ENCODE results near the gene STK17B. TPM values are rescaled to one million over a fixed set of nuclear protein-coding genes. Genes with fewer than 3 reads are reported as not detected.

The STK17B gene
- total RNA-seq, 1 donor from 2014 or later, result 15.7 TPM

- TF ChIP-seq CTCF (conservative IDR thresholded peaks at IDR 0.05; ENCODE audit: low read depth, low read length), result no peak
- no peak for DNase-seq (ENCODE audit: low read depth)
- no peak overlapping the region for H3K4me3 ChIP-seq (ENCODE audit: low read depth, low read length)
Measured at GRCh38 chr2:196160946-196161345, 10.4 kb downstream of the STK17B start.

- TF ChIP-seq CTCF (conservative IDR thresholded peaks at IDR 0.05; ENCODE audit: low read depth, low read length), result no peak
- H3K4me3 ChIP-seq (ENCODE audit: low read depth, low read length), result no peak overlapping the region
- peak; percentile 69 for DNase-seq (ENCODE audit: low read depth)
Measured at GRCh38 chr2:196160101-196160500, 11.3 kb downstream of the STK17B start.

- no peak for TF ChIP-seq CTCF (conservative IDR thresholded peaks at IDR 0.05; ENCODE audit: low read depth, low read length)
- H3K4me3 ChIP-seq (ENCODE audit: low read depth, low read length), result no peak overlapping the region
- no peak for DNase-seq (ENCODE audit: low read depth)
Measured at GRCh38 chr2:196159221-196159892, 12.0 kb downstream of the STK17B start.

GRCh38 chr2:196155575-196155974 lies 15.8 kb downstream of the STK17B start:
- TF ChIP-seq CTCF (conservative IDR thresholded peaks at IDR 0.05; ENCODE audit: low read depth, low read length), result no peak
- DNase-seq (ENCODE audit: low read depth), result no peak
- no peak overlapping the region for H3K4me3 ChIP-seq (ENCODE audit: low read depth, low read length)

DNA sequence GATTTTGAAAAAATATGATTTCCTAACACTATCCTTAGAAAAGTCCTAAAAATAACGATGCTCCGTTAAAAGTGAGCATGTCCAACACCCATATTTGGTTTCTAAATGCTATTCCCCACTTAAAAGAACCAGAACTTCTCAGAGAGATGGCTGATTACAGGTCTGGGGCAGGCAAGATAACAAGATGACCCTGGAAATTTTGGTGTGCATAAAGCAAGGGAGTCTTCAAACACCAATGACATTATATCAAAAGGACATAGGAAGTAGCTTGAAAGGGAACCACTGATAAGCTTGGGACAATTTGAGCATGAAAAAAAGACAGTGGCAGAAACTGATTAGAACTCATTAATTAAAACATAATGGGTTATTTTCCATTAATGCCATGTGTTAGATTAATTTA lies 17.9 kb downstream of the STK17B start:
- DNase-seq (ENCODE audit: low read depth), result no peak
- H3K4me3 ChIP-seq (ENCODE audit: low read depth, low read length), result no peak overlapping the region
- no peak for TF ChIP-seq CTCF (conservative IDR thresholded peaks at IDR 0.05; ENCODE audit: low read depth, low read length)

GRCh38 chr2:196149948-196150347 lies 21.4 kb downstream of the STK17B start:
- no peak for DNase-seq (ENCODE audit: low read depth)
- no peak overlapping the region for H3K4me3 ChIP-seq (ENCODE audit: low read depth, low read length)
- TF ChIP-seq CTCF (conservative IDR thresholded peaks at IDR 0.05; ENCODE audit: low read depth, low read length), result no peak

DNA sequence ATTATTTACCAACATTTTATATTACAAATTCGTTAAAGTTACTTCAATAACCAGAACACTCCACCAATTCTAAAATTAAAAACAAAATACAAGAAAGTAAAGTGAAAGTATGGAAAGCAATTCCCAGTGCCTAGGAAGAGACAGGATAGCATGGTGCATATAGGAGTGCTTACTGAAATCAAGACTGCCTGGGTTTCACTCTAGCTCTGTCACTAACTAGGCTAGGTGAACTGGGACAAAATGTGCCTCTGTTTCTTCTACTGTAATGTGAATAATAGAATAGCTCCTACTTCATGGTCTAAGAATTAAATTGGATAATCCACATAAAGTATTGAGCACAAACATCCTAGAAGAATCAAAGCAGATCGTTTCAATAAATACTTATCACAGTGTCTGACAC lies 22.6 kb downstream of the STK17B start:
- TF ChIP-seq CTCF (conservative IDR thresholded peaks at IDR 0.05; ENCODE audit: low read depth, low read length), result no peak
- no peak for DNase-seq (ENCODE audit: low read depth)
- no peak overlapping the region for H3K4me3 ChIP-seq (ENCODE audit: low read depth, low read length)
